NCI-H82 treated with DMSO at 0.1 percent for 48 hours (cell line): ENCODE measurements around the gene SEC16A.

Experiments used
- DNase-seq: peaks from one replicate; lab custom pipeline; 2025; ENCODE audit not compliant: unreplicated experiment; lab: John Stamatoyannopoulos, UW

The SEC16A gene

DNA sequence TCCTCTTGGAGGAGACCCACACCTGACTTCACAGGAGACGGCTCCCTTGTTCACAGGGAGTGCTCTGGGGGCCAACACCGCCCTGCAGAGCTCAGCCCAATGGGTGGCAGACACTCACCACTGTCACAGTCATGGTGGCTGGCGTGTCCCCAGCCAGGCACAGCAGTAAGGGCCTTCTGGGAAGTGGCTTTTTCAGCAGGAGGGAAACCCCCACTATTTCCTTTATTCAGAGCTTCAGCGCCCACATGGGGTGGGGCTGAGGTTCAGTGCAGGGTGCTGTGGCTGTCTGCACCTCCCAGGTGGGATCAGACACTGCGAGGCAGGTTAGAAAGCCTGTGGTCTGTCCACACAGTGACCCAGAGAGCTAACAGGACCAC lies 79.3 kb downstream of the SEC16A start:
- no peak for DNase-seq

DNA sequence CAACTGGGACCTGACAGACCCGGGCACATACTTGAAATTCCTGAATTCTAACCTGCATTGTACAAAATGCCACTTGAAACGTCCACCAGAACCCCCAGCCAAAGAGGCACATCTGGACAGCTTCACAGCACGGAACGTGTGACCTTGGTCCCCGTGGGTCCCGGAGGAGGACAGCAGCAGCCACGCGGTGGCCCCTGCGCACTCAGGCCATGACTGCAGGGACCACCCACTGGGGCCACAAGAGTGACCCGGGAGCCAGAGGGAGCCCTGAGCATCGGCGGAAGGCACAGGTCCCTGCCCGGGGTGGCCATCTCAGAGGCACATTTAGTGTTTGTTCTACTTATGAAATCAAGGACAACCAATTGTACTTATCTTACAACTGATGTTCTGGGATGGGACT lies 80.8 kb downstream of the SEC16A start:
- DNase-seq = no peak

DNA sequence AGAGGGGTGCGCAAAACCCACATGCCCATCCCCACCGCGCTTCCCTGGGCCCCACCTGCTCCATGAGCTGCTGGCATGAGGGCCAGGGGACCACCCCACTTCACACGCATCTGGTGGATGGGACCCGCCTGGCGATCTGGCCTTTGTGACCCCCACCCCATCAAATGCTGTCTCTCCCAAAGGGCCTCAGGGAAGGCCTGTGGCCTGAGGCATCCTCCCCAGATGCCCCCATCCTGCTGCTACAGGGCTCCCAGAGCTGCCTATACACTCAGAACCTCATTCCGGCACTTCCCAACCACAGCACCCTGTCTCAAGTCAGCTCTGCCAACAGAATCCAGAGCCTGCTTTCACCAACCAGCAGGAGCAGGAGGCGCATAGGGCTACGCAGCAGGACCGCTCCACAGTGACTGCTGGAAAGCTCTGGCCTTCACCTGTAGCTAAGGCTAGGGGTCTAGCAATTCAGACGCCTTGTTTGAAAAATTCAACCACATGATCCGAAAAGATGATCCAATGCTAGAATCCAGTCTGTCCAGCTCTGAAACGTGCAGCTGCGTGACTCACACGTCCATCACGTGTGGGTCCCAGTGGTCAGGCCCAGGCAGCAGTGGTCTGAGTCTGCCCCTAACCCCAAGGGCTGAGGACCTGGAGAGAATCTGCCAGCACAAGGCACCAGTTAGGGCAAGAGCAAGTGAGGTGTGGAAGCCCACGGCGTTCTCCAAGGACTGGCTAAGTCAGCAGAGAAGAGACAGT lies 81.5 kb downstream of the SEC16A start:
- DNase-seq = no peak

DNA sequence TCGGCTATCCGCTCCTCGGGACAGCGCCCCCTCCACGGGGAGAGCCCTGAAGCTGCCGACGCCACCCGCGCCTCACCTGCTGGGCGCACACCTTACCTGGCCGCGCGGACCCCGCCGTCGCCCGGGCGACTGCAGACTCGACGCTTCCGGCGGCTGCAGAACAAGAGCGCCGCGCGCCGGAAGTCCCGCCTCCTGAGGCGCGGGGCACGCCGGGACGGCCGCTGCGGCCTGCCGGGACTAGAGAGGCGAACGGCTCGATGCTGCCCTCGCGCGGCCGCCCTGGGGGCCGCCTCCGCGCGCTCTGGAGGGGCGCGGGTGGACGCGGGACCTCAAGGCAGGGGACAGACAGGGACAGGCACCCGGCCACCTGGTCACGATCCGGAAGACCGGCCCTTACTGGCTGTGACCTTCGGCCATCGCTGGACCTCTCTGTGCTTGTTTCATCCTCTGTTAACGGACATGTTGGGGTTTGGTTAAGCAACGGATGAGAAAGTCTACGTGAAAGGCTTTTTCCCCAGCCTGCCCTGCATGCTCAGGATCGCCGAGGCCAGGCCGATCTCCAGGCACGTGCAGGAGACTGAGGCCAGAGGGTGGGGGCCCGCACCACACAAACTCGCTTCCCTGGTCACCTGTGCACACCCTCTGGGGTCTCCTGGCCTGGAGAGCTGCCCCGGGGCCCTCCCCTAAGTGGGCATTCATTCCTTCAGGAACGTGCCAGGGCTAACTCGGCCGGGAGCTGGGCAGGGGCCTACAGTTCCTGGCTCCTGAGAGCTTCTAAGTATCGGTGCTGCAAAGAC lies 82.6 kb downstream of the SEC16A start, which contains the start of gene SNAPC4:
TSS of gene SNAPC4 (minus strand) at position 133 of the 797 bp plus-strand sequence. CDS start 1,742 bp downstream, outside the sequence.
- peak; percentile 52 for DNase-seq

DNA sequence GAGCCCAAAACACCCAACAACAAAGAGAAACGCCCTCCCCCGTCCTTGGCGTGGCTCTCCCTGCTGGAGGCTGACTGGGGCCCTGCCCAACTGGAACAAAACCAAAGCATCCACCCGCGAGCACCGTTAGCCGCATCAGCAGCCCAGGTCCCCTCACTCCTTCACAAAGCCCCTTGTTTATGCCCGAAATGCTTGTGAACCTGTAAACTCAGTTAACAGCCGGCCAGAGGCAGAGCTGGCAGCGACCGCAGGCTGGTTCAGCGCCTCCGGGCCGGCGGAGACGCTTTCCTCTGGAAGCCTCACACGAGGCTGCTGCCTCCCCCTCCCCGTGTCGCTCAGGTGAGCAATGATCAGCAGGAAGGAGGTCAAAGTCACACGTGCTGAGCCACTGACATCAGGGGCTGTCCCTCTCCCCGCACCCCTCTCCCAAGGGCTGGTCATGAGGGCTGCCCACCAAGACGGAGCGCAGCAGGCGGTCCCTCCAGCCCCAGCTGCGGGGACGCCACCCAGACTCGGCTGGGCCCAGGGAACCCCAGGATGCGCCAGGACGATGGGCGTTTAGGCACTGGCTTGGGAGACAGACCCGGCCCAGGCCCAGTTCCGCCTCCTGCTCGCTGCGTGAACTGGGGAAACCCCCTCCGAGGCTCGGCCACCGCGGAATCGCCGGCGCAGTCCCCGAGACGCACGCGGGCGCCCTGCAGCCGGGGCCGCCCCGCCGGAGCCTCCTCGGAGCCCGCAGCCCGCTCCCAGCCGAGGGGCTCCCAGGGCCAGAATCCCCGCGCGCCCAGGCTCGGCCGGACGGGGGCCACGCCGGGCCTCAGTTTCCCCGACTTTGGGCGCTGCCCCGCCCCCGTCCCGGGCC lies 83.4 kb downstream of the SEC16A start:
- no peak for DNase-seq

DNA sequence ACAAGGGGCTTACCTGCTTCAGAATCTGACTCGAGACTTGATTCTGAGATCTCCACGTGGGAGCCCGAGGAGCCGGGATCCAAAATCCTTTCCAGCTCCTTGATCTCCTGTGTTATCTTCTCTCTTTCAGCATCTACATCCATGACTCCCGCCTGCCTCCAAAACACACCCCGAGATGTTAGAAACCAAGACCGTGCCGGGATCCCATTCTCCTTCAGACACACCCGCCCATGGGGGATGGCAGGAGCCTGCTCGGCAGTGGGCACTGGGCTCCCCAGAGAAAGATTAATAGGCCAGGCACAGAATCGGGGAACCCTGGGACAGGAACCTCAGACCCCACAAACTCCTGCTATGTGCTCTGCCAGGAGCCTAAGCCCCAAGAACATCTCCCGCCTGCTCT lies 84.6 kb downstream of the SEC16A start:
- DNase-seq = no peak

DNA sequence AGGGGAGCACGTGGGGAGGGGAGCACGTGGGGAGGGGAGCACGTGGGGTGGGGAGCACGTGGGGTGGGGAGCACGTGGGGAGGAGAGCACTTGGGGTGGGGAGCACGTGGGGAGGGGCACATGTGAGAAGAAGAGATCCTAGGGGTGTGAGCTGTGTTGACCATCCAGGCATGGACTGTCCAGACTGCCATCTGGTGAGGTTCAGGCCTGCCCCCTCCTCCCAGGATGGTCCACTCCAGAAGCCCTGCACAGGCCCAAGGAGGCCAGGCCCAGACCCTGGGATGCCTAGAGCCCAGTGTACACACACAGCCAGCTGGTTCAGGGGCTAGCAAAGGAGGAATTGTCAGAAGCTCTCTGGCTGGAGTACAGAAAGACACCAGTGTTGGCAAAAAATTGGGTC lies 85.2 kb downstream of the SEC16A start:
- DNase-seq = no peak

DNA sequence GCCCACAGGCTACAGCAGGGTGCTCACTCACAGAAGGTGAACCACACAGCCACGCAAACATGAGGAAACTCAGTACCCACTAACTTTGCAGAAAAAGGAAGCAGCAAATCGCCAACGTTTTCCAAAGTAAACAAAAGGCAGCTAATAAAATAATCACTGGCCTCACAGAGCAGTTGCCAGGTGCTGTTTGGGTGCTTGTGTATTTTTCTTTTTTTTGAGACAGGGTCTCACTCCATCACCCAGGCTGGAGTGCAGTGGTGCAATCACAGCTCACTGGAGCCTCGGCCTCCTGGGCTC lies 86.7 kb downstream of the SEC16A start:
- DNase-seq = no peak

DNA sequence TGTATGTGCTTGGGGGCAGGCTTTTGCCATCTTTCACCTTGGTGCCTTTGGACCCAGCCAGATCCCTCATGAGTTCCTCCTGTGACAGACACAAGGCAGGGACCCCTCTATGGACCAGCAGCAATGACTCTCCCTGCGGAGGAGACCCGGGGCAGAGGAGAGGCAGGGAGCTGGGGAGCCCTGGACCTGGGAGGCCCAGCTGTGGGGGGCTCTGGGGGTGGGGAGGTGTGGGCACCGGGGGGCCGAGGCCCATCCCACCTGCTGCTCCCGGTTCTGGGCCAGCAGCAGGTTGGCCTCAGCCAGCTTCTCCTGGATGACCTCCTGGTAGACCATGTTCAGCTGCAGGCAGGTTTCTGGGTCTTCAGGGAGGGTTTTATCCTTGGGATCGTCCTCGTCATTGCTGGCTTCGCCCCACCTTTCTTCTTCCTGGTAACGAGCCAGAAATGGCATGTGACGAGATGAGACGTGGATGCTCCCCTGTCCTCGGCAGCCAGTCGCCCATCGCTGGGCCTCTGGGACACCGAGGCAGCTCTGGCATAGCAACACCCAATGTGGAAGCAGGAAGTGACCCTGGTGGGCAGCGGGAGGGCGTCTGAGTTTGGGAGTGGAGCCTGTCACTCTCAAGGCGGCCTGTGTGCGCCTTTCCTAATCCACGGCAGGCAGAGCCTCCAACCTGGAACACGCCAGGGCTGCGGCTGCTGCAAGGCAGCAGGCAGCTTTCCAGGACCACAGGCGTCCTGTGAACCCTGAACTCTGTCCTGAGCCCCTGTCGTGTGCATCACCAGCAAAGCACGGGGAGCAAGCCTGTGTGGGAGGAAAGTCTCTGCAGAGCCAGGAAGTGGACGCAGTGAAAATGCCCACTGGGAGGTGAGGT lies 87.3 kb downstream of the SEC16A start:
- no peak for DNase-seq

DNA sequence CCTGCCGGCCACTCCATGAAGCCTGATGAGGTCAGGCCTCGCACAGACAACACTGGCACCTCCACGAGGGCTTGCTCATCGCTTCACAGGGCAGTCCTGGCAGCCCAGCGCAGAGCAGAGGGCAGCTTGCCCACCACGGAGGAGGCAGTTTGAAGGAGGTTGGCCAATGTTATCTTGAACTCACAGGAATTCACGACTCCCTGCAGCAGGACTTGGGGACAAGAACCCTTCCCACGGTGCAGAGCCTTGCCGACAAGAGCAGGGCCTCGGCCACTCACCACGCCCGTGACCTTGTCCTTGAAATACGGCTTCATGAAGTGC lies 87.9 kb downstream of the SEC16A start:
- no peak for DNase-seq

DNA sequence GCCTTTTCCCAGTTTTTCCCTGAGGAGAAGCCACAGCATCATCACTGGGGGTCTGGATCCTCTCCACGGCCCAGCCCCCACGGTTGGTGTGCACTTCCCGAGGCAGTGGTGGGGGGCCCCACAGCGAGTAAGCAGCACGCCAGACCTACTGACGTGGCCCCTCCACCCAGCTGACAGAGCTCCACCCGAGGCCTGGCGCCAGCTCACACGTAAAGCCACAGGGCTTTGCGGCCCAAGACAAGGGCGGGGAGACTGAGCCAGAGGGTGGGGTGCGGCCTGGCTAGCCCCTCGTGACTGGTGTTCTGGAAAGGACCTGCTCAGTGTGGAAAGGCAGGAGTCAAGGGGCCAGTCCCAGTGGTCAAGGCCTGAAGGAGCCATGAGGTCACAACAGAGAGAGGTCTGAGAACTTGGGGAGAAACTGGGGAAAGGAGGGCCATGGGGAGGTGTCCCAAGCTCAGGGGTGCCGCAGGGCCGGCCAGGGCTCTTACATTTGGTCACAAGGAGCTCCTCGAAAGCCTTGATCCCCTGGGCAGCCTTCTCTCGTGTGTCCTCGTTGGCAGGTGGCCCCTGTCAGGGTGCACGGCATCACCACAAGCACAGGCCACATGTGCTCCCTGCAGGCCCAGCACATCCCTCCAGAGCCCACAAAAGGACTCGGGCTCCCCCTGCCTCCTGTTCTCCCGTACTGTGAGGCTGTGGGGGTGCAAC lies 88.4 kb downstream of the SEC16A start:
- DNase-seq = no peak

DNA sequence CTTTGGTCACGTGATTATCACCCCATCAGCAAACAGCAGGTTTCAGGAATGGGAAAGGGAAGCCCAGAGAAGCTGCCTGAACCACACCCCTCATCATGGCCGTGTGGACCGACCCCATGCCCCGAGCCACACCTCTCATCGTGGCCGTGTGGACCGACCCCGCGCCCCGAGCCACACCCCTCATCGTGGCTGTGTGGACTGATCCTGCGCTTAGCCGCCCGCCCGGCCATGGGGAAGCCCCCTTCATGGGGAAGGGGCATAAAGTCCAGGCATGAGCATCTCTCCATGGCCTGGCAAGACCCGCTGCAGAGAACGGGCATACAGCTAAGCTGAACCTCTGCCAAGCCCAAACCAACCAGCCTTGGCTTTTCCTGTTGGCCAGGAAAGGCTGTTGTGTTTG lies 89.3 kb downstream of the SEC16A start:
- DNase-seq = no peak

DNA sequence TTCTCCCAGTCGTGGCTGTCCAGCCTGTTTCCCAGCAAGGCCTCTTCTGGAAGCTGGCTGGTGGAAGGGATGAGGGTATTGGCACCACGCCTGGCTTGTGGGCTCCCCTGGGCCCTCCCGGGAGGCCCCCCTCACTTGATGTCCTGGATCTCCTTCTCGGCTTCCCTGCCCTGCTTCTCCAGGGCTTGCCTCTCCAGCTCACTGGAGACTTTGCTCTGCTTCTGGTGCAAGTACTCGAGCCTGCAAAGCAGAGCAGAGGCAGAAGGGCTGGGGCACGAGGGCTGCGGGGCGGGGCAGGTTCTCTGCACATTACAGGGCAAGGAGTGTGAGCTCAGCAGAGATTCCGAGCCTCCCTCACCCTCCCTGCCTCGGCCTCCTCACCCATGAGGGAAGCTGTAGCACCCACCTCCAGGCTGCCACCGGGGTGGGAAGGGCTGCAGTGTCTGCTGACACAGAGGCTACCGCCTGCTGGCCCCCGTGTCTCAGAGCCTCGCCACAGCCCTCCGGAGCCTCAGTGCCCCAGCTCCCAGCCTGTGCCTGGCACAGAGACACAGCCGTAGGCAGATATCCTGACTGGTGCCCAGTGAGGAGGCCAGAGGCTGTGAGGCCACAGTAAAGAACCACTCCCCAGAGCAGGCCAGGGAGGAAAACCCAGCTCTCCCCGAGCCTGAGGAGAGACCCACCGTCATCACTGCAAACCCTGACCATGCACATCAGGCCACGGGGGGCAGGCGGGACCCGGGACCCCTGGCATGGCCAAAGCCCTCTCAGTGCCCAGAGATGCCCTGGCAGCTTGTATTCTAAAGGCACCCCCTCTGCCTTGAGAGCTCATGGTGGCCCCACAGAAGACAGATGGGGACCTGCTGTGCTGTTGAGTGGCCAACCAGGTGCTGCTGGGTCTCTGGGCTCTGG lies 90.0 kb downstream of the SEC16A start:
- DNase-seq = no peak

DNA sequence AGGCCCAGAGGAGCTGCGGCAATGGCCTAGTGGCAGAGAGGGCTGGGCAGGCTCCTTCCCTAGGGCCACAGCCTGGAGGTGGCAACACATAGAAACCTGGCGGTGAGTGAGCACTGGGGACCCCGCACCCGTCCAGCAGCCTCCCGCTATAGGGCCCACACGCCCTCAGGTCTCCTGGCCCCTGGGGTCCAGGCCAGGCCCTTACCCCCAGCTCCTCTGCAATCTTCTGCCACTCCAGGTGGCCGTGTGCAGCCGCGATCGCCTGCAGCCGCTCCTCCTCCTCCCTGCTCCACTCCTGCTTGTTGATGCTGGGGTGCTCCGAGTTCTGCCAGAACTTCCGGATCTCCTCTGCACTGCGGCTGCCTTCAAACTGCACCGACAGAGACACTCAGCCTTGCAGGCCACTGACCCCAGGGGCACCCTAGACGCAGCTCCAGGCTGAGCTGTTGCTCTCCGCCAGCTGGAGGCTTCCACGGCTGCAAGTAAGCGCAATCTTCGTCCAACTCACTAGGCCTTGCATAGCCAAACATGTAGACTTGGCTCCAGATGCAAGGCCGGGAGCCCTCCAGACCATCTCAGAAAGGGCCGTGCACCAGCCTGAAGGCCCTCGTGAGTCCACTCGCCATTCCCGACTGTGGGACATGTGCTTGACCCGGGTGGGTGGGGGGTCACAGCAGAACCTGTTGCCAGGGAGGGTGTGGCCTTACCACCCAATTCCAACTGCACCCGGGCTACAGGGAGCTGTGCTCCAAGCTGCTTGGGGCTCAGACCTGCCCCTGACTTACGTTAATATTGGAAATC lies 90.9 kb downstream of the SEC16A start:
- no peak for DNase-seq
